Measurements from ENCODE around the gene ALS2CL.

Gene ALS2CL

DNA sequence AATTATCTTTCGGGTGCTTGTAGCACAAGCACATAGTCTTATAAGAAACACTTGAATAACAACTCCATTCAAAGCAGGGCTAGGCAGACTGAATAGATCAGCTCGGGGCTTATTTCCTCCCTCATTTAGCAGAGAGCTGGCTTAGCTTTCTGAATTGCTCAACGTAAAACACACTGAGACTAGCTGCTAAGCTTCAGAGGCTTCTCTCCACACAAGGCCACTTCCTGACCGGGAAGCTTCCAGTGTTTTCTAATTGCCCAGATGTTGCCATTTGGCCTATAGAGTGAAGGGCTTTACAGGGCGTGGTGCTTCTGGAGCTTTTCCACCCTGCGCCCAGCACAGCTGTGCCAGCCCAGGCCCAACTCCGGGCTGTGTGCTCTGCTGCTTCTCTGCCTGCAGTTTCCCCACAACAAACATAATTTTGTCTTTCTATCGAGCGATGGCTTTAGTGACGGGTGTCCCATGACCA is 64.5 kb downstream of the ALS2CL start:
- no peak for DNase-seq

GRCh38 chr3:46627078-46627477 is 66.4 kb downstream of the ALS2CL start:
- DNase-seq, result no peak

- no peak for DNase-seq
Observed at GRCh38 chr3:46626039-46626438, 67.4 kb downstream of the ALS2CL start.

DNA sequence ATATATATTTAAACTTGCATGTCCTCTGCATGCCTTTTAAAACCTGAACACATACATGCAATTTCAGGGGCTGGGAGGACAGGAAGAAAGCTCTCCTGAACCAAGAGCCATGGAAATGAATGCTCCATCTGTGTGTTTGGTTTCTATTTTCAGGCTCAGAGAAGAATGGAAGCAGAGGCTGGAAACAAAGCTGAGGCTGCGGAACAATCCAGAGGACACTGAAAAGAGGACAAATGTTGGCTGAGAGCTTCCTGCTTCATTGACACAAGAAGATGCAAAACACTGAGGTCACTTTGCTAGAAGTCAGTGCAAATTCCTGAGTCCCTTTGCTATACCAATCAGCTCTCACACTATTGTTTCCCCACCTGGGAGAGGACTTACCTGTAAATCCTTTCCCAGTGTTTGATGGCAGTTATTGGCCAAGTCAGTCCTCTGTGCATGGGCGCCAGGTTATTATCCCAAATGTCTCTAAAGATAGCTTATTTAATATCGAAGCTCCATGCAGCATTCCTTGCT is 68.4 kb downstream of the ALS2CL start:
- no peak for DNase-seq

DNA sequence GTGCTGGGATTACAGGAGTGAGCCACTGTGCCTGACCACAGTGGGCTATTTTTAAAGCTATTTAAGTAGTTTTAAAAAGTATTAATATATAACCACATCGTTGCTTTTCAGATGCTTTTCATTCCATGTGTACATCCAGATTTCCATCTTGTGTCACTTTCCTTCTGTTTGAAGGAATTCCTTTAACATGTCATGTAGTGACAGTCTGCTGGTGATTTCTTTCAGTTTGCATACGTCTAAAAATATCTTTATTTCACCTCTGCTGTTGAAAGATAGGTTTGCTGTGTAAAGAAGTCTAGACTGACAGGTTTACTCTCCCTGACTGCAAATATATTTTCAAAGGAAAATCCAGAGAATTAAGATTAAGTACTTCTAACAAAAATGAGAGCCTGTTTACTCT is 68.9 kb downstream of the ALS2CL start:
- no peak for DNase-seq

GRCh38 chr3:46619845-46620778 is 73.4 kb downstream of the ALS2CL start:
- DNase-seq, result no peak

All from SW 1271 (cell line).